Choroid plexus epithelial cell (primary cell): ENCODE results near the gene KCTD18.
A peak's percentile ranks its signal among the peaks of the same experiment; 100 is the strongest.

Experiments used
- DNase-seq: peaks from one replicate; pipeline ENCODE4 v3.0.0-alpha.2; 2010; ENCODE audit warnings: low read depth
- H3K4me3 ChIP-seq: 2 replicates; pipeline ENCODE4 v1.5.1; 2011; ENCODE audit warnings: low read depth, mild to moderate bottlenecking, control low read depth, low read length, moderate library complexity
- TF ChIP-seq, protein P1 (sequence below): conservative IDR thresholded peaks from 2 replicates; pipeline ENCODE4 v1.5.1; 2011; ENCODE audit warnings: low read depth, mild to moderate bottlenecking, control low read depth, inconsistent platforms, low read length, moderate library complexity

Gene KCTD18

DNA sequence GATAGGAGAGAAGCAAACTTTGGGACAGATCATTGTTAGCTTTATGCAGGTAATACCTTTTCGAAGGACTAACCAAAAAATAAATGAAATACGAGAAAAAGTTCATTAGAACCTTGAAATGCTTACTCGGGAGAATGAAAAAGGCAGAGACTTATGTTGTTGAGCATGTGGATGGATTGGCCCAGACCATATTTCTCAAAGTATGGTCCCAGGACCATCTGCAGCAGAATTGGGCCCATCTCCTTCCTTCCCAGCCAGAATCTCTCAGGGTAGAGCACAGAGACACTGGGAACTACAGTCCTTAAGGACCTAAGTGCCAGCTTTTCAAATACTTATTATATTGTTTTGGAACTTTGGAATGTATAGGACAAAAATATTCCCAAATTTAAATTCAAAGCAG is 50.8 kb downstream of the KCTD18 start:
- TF ChIP-seq, protein P1, sequence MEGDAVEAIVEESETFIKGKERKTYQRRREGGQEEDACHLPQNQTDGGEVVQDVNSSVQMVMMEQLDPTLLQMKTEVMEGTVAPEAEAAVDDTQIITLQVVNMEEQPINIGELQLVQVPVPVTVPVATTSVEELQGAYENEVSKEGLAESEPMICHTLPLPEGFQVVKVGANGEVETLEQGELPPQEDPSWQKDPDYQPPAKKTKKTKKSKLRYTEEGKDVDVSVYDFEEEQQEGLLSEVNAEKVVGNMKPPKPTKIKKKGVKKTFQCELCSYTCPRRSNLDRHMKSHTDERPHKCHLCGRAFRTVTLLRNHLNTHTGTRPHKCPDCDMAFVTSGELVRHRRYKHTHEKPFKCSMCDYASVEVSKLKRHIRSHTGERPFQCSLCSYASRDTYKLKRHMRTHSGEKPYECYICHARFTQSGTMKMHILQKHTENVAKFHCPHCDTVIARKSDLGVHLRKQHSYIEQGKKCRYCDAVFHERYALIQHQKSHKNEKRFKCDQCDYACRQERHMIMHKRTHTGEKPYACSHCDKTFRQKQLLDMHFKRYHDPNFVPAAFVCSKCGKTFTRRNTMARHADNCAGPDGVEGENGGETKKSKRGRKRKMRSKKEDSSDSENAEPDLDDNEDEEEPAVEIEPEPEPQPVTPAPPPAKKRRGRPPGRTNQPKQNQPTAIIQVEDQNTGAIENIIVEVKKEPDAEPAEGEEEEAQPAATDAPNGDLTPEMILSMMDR = no peak
- H3K4me3 ChIP-seq = no peak overlapping the region
- no peak for DNase-seq

DNA sequence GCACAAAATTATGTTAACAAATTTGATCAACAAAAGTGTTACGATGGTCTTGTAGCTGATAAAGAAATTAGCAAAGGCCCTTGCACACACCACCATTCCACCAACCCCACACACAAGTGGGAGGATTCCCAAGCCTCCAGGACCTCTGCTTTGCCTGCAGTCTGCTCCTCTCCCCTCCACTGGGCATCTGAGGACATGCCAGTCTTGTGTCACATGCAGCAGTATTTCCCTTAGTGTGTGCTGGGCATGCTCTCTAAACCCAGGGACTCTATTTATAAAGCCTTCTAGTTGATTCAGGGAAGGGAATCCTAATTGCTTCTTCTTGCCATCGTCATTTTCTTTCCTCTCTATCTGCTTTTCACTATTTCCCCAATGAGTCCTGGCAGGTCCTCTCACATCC is 53.3 kb downstream of the KCTD18 start:
- no peak for DNase-seq
- TF ChIP-seq, protein P1 = no peak
- no peak overlapping the region for H3K4me3 ChIP-seq

DNA sequence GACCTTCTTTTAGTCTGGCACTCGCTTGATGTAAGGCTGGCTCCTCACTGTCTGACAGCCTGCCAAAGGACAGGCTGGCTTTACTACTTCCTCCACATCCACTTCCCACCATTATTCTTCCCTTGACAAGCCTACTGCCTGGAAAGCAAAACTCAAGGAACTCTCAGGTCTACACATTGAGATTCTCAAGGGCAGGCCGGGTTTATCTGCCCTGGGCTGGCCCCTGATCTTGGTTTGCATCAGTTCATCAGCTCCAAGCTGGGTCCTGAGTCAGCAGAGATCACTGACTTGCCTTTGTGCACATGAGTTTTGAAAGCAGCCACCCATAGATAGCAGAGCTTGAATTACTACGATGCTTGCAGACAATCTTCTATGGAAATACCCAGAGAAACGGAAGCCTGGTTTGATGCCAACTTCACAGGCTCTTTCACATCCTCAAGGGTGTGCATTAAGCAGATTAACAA is 53.9 kb downstream of the KCTD18 start:
- TF ChIP-seq, protein P1 = no peak
- peak; percentile 54 for DNase-seq
- H3K4me3 ChIP-seq = no peak overlapping the region

DNA sequence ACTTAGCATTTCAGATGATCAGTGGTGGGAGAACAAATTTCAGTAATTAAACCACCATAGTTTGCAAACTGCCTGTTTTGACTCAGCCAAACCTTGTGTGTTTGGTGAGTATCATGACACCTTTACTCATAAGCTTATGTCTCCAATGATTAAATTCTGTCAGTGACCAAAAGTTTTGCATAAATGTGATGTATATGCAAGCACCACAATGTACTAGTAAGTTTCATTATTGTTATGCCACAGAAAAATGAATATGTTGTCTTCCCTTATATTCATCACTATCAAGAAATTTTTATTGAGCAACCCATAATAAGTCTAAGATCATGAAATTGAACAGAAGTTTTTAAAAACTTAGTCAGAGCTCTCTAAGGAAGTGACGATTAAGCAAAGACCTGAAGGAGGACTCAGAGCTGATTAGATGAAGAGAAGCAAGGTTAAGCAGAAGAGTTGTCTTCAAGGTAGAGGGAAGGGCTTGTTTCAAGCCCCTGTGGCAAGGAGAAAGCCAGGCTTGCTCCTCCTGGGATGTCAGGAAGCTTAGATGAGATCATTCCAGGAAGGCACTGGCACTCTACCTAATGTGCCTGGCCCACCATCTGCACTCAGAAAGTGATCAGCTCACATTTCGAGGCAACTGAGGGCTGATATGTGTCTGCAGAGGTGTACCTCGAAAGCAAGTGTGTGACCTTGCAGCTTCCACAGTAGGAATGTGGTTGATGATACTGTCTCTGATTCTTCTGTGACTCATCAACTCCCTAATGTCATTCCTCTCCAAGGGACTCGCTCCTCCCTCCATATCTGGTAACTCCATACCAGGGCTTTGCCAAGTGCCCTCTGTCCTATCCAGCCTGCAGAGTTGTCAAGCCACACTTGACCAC is 54.7 kb downstream of the KCTD18 start:
- H3K4me3 ChIP-seq = no peak overlapping the region
- TF ChIP-seq, protein P1 = no peak
- peak; percentile 45 for DNase-seq

DNA sequence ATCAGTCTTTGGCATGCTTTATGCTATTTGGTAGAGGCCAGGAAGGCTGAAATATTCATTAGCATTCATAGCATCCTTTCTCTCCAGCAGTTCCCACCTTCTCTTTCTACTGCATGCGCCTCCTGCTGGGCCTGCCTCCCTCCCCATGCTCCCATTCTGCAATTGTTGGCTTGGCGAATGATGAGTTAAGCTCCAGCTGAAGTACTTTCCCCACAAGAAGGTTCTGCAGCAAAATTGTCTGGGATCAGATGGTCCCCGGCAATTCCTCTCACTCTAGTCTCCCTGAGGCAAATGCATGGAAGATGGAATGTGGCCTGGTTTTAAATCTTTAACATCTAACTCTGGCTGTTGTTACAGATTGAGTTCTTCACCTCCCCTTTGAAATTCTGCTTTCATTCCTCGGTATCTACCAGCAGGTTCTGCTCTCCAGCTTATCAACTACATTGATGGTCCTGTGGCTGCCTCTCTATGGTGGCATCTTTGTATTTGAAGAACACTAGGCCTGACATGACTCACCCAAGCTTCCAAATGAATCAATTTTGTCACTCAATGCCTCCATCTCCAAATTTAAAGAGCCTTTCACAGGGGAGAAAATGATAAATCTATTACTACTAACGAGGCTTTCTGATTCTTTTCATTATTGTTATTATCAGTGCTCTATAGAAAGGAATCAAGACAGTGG is 55.9 kb downstream of the KCTD18 start:
- no peak for DNase-seq
- TF ChIP-seq, protein P1 = peak; percentile 22
- no peak overlapping the region for H3K4me3 ChIP-seq

DNA sequence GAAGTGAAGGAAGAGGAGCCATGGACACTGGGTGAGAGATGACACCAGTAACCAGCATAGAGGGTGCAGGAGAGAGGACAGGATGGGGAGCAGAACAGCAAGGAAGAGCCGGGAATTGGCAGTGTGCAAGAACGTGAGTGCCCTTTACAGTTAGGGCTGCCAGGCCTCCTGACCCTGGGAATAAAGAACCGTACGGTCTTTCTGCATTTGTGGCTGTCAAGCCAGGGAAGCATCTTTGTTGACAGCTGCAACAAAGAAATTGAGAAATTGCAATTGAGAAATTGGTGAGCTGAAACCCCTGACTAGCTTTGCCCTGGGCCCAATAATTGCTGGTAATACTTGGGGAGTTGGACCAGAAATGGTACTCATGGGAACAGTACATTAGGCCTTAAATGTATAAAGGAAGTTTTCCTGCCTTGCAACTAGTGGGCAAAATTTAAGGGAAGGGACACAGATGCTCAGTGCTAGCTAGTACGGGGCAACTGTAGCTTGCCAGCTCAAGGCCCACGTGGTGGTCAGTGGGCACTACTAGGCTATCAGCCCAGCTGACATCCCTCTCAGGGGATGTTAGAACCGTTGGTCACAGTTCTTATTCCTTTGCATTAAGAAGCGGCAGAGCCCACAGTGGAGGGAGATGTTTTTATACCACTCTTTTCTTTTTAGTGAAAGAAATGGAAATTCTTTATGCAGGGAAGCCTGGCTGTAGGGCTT is 56.6 kb downstream of the KCTD18 start:
- DNase-seq = no peak
- H3K4me3 ChIP-seq = no peak overlapping the region
- TF ChIP-seq, protein P1 = no peak
